Panc1 (cell line): ENCODE results near the gene CCDC92B. TPM values are rescaled to one million over a fixed set of nuclear protein-coding genes. Genes with fewer than 3 reads are reported as not detected.

Experiments used
- ATAC-seq: fragments of 200-7000 bp; cut with Tn5 transposase; 2 replicates; pipeline ENCODE4 v1.9.1; 2020; ENCODE audit warnings: mild to moderate bottlenecking, moderate library complexity
- BruUV-seq: library from RNA; stranded (reverse); fragments of 400-500 nt; replicated peaks from 2 replicates; lab custom pipeline; 2021; lab: Mats Ljungman, UMichigan
- CTCF ChIA-PET: fragments of 300-600 bp; sonication (Branson Sonifier 250); formaldehyde crosslinking; loops from one replicate; lab custom pipeline; 2022; ENCODE audit warnings: antibody characterized with exemption; lab: Charles Lee
- POLR2A ChIA-PET: fragments of 300-600 bp; sonication (Branson Sonifier 250); formaldehyde crosslinking; loops from one replicate; lab custom pipeline; 2022; ENCODE audit warnings: antibody characterized with exemption; lab: Charles Lee
- DNase-seq: peaks from one replicate; pipeline ENCODE4 v3.0.0-alpha.2; 2010; ENCODE audit warnings: low read depth, low spot score
- H3K27ac ChIP-seq: 2 replicates; pipeline ENCODE4 v1.5.1; 2011; ENCODE audit warnings: mild to moderate bottlenecking, low read length, inconsistent platforms
- H3K27me3 ChIP-seq: fragments of 200-500 bp; sonication (Bioruptor generic); 2 replicates; pipeline ENCODE4 v1.6.0; 2014; ENCODE audit warnings: low read length, inconsistent platforms; ENCODE audit not compliant: control insufficient read depth, insufficient read depth
- H3K36me3 ChIP-seq: fragments of 200-500 bp; sonication (Bioruptor generic); 2 replicates; pipeline ENCODE4 v1.5.1; 2014; ENCODE audit warnings: inconsistent platforms, mild to moderate bottlenecking, low read length, moderate library complexity; ENCODE audit not compliant: control insufficient read depth, insufficient read depth
- H3K4me1 ChIP-seq: 2 replicates; pipeline ENCODE4 v1.5.1; 2011; ENCODE audit warnings: inconsistent platforms, mild to moderate bottlenecking, low read length, moderate library complexity; ENCODE audit not compliant: control insufficient read depth, insufficient read depth
- H3K4me3 ChIP-seq, 2 experiments: 2 replicates each; pipeline ENCODE4 v1.5.1; 2011 to 2012; ENCODE audit warnings: low read depth in 2 of 2, low read length in 2 of 2, mild to moderate bottlenecking in 2 of 2, inconsistent platforms in 1 of 2, moderate library complexity in 1 of 2
- H3K9me3 ChIP-seq: fragments of 200-500 bp; sonication (Bioruptor generic); 2 replicates; pipeline ENCODE4 v1.5.1; 2014; ENCODE audit warnings: low read depth, mild to moderate bottlenecking, inconsistent platforms, low read length, moderate library complexity; ENCODE audit not compliant: control insufficient read depth, insufficient read depth
- CTCF ChIP-seq: fragments of 450-650 bp; IDR thresholded peaks from 2 replicates; pipeline ENCODE4 v1.5.1; 2017; ENCODE audit warnings: mild to moderate bottlenecking
- POLR2AphosphoS5 ChIP-seq: IDR thresholded peaks from 2 replicates; pipeline ENCODE4 v1.6.1; 2012; ENCODE audit warnings: mild to moderate bottlenecking, low read depth, low read length, moderate library complexity
- REST ChIP-seq, 2 experiments: IDR thresholded peaks; 2 replicates each; pipeline ENCODE4 v1.6.1; 2011 to 2012; ENCODE audit warnings: low read depth in 2 of 2, control low read depth in 1 of 2, low read length in 1 of 2, mild to moderate bottlenecking in 1 of 2, moderate library complexity in 1 of 2; ENCODE audit not compliant: insufficient read depth in 1 of 2
- SIN3A ChIP-seq: IDR thresholded peaks from 2 replicates; pipeline ENCODE4 v1.6.1; 2012; ENCODE audit warnings: low read depth, mild to moderate bottlenecking, low read length, moderate library complexity, borderline replicate concordance; ENCODE audit not compliant: insufficient read depth
- TCF7L2 ChIP-seq: IDR thresholded peaks from 2 replicates; pipeline ENCODE4 v1.6.1; 2011; ENCODE audit warnings: mild to moderate bottlenecking, low read depth, low read length, inconsistent platforms
- in situ Hi-C: cut with HindIII; loops from 2 replicates; pipeline ENCODE4 v1.10.0; 2016; ENCODE audit warnings: low sequenced_read_pairs, low pct_unique_long_range_greater_than_20kb
- intact Hi-C: fragments of 100-400 bp; cut with micrococcal nuclease; formaldehyde crosslinking; loops from one replicate; pipeline ENCODE4 v1.10.0; 2022; ENCODE audit not compliant: unreplicated experiment
- total RNA-seq: library from RNA; stranded (reverse); gene quantifications from one replicate; pipeline ENCODE4 v1.2.1, GENCODE V29; 2021; ENCODE audit not compliant: unreplicated experiment

CCDC92B gene
- total RNA-seq, 1 experiment from 2014 or later = 0.51 TPM

DNA sequence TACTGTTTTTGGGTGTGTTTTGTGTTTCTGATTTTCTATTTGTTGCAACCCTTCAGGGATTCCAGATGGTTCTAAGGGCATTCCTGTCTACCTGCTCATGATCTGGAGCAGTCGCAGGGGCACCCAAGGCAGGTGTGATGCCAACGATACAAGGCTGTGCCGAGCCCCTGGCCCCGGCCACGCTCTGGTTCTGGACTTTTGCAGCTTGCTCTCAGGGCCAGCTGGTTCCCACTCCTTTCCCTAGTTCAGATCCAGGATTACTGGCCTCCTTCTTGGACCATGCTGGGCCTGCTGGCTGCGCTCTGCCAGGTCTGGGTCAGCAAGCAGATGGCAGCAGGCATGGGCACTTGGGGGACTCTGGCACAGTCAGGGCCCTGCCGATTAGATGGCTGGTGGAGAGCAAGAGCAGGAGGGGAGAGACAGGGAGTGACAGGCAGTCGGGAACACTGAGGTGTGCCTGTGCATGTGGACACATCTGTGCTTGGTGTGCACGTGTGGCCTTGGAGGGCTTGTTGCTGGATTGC is 31.5 kb upstream of the CCDC92B start:
- H3K27me3 ChIP-seq = no peaks in the 10 kb centered on the region
- POLR2A ChIA-PET = no interaction called here
- CTCF ChIA-PET = no interaction called here
- H3K27ac ChIP-seq = no peak overlapping the region
- H3K9me3 ChIP-seq = no peaks in the 10 kb centered on the region
- DNase-seq = no peak
- no peaks in the 10 kb centered on the region for H3K36me3 ChIP-seq
- TF ChIP-seq POLR2AphosphoS5 (no peak), CTCF (no peak), REST (IDR thresholded peaks at IDR 0.05; ENCODE audit: insufficient read depth in 1 of 2, low read depth in 2 of 2, low read length in 1 of 2) (no peak), SIN3A (no peak), TCF7L2 (no peak)
- no peaks in the 10 kb centered on the region for H3K4me1 ChIP-seq
- no TSS peak for BruUV-seq
- H3K4me3 ChIP-seq = no peak overlapping the region
- in situ Hi-C loops = no loop called here
- no peak for ATAC-seq
- intact Hi-C loops = no loop called here

DNA sequence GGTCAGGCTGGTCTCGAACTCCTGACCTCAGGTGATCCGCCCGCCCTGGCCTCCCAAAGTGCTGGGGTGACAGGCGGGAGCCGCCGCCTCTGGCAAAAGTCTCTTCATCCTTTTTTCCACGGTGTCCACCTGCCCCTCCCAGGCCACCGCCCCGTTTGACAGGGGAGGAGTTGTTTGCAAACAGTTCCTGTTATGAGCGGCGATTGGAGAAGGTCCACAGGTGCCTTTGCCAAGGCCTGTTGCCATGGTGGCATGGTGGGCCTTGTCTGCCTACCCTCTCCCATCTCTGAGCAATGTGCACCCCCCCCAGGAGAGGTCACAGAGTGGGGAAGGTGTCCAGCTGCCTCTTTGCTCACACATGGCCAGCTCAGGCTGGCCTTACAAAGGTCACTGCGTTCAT is 30.8 kb upstream of the CCDC92B start:
- ChIA-PET CTCF (no interaction called here), POLR2A (no interaction called here)
- in situ Hi-C loops (no loop called here), intact Hi-C loops (no loop called here)
- TF ChIP-seq REST (IDR thresholded peaks at IDR 0.05; ENCODE audit: insufficient read depth in 1 of 2, low read depth in 2 of 2, low read length in 1 of 2) (no peak), CTCF (no peak), TCF7L2 (no peak), POLR2AphosphoS5 (no peak), SIN3A (no peak)
- H3K9me3 ChIP-seq = no peaks in the 10 kb centered on the region
- no TSS peak for BruUV-seq
- no peak overlapping the region for H3K27ac ChIP-seq
- H3K36me3 ChIP-seq = no peaks in the 10 kb centered on the region
- H3K4me1 ChIP-seq = no peaks in the 10 kb centered on the region
- no peaks in the 10 kb centered on the region for H3K27me3 ChIP-seq
- ATAC-seq (no peak), DNase-seq (no peak)
- no peak overlapping the region for H3K4me3 ChIP-seq
